SK-N-SH (cell line): ENCODE results near the gene INO80. TPM values are rescaled to one million over a fixed set of nuclear protein-coding genes. Genes with fewer than 3 reads are reported as not detected.

ENCODE experiments used
- CTCF ChIA-PET: fragments of 300-600, 350-600 bp; formaldehyde crosslinking; extraction: SDS; loops from one replicate; lab custom pipeline; 2021; lab: Yijun Ruan, JAX
- POLR2A ChIA-PET: fragments of 350-600 bp; sonication (Branson Sonifier 250); formaldehyde crosslinking; extraction: SDS; loops from one replicate; lab custom pipeline; 2020; ENCODE audit warnings: antibody characterized with exemption, inconsistent platforms; lab: Yijun Ruan, JAX
- DNase-seq: peaks from one replicate; pipeline ENCODE4 v3.0.0; 2012
- H2AFZ ChIP-seq: fragments of 200-600 bp; sonication (generic); 2 replicates; pipeline ENCODE4 v1.8.1; 2016; ENCODE audit warnings: antibody characterized with exemption, mild to moderate bottlenecking, low read depth
- H3F3A ChIP-seq: fragments of 200-600 bp; sonication (generic); replicated peaks from 2 replicates; pipeline ENCODE3; 2016; ENCODE audit warnings: antibody characterized with exemption, mild to moderate bottlenecking; ENCODE audit not compliant: insufficient read depth
- H3K27ac ChIP-seq, 2 experiments: fragments of 200-500 bp in 1 of 2; fragments of 200-600 bp in 1 of 2; sonication (Bioruptor generic) in 1 of 2; sonication (generic), shearing (Covaris generic) in 1 of 2; 2 replicates each; pipeline versions ENCODE4 v1.5.1 to v1.6.1; 2014 to 2016; ENCODE audit warnings: low read depth in 2 of 2, inconsistent platforms in 1 of 2, low read length in 1 of 2, mild to moderate bottlenecking in 1 of 2, mixed read lengths in 1 of 2
- H3K27me3 ChIP-seq: fragments of 200-600 bp; sonication (generic), shearing (Covaris generic); 2 replicates; pipeline ENCODE4 v1.6.1; 2016; ENCODE audit warnings: mixed run types; ENCODE audit not compliant: insufficient read depth
- H3K36me3 ChIP-seq, 2 experiments: fragments of 200-500 bp in 1 of 2; fragments of 200-600 bp in 1 of 2; sonication (Bioruptor generic) in 1 of 2; sonication (generic) in 1 of 2; replicated peaks in 1 of 2; 2 replicates each; pipeline versions ENCODE3 to v1.5.1; 2014 to 2016; ENCODE audit warnings: low read length in 1 of 2, mild to moderate bottlenecking in 1 of 2; ENCODE audit not compliant: insufficient read depth in 2 of 2, control insufficient read depth in 1 of 2
- H3K4me1 ChIP-seq, 2 experiments: fragments of 200-500 bp in 1 of 2; fragments of 200-600 bp in 1 of 2; sonication (Bioruptor generic) in 1 of 2; sonication (generic), shearing (Covaris generic) in 1 of 2; 2 replicates each; pipeline versions ENCODE4 v1.5.1 to v1.6.1; 2014 to 2016; ENCODE audit warnings: low read depth in 1 of 2, low read length in 1 of 2, mixed run types in 1 of 2; ENCODE audit not compliant: insufficient read depth in 2 of 2, control insufficient read depth in 1 of 2
- H3K4me2 ChIP-seq: fragments of 200-600 bp; sonication (generic), shearing (Covaris generic); 2 replicates; pipeline ENCODE4 v1.6.1; 2017; ENCODE audit warnings: mixed run types
- H3K4me3 ChIP-seq, 2 experiments: fragments of 200-500 bp in 1 of 2; fragments of 200-600 bp in 1 of 2; sonication (Bioruptor generic) in 1 of 2; sonication (generic), shearing (Covaris generic) in 1 of 2; 2 replicates each; pipeline versions ENCODE4 v1.5.1 to v1.8.1; 2014 to 2016; ENCODE audit warnings: low read depth in 2 of 2, inconsistent platforms in 1 of 2, low read length in 1 of 2, mild to moderate bottlenecking in 1 of 2, mixed read lengths in 1 of 2, moderate library complexity in 1 of 2
- H3K79me2 ChIP-seq: fragments of 200-600 bp; sonication (generic); 2 replicates; pipeline ENCODE4 v1.8.1; 2017; ENCODE audit warnings: mild to moderate bottlenecking; ENCODE audit not compliant: insufficient read depth
- H3K9ac ChIP-seq: fragments of 200-600 bp; sonication (generic); 2 replicates; pipeline ENCODE4 v1.6.1; 2017; ENCODE audit warnings: mixed run types
- H3K9me2 ChIP-seq: fragments of 200-600 bp; sonication (generic); 2 replicates; pipeline ENCODE4 v1.6.1; 2017; ENCODE audit warnings: mixed run types
- H3K9me3 ChIP-seq: fragments of 200-600 bp; sonication (generic); 2 replicates; pipeline ENCODE4 v1.6.1; 2017; ENCODE audit warnings: mixed run types, mild to moderate bottlenecking, moderate library complexity
- H4K20me1 ChIP-seq: fragments of 200-600 bp; sonication (generic); 2 replicates; pipeline ENCODE4 v1.6.1; 2017; ENCODE audit warnings: mild to moderate bottlenecking, mixed run types; ENCODE audit not compliant: insufficient read depth
- ELF1 ChIP-seq: IDR thresholded peaks from 2 replicates; pipeline ENCODE4 v1.4.0; 2012
- EZH2phosphoT487 ChIP-seq: fragments of 200-600 bp; sonication (generic); IDR thresholded peaks from 2 replicates; pipeline ENCODE4 v1.6.1; 2017; ENCODE audit warnings: low read depth, mixed run types, mild to moderate bottlenecking, antibody characterized with exemption, moderate library complexity, borderline replicate concordance
- FOXJ3 ChIP-seq: sonication (generic); formaldehyde crosslinking; IDR thresholded peaks from 2 replicates; pipeline ENCODE4 v1.5.1; 2020; ENCODE audit warnings: mild to moderate bottlenecking, missing genetic modification reagents
- GABPA ChIP-seq: IDR thresholded peaks from 2 replicates; pipeline ENCODE4 v1.4.0; 2012; ENCODE audit warnings: low read depth, mild to moderate bottlenecking
- JUND ChIP-seq: IDR thresholded peaks from 2 replicates; pipeline ENCODE4 v1.4.0; 2012
- MXI1 ChIP-seq: IDR thresholded peaks from 2 replicates; pipeline ENCODE4 v1.6.1; 2012; ENCODE audit warnings: mild to moderate bottlenecking, low read depth, low read length, improper control_type of control experiment
- NRF1 ChIP-seq: IDR thresholded peaks from 2 replicates; pipeline ENCODE4 v1.6.1; 2012; ENCODE audit warnings: low read depth, mild to moderate bottlenecking, low read length
- POLR2AphosphoS5 ChIP-seq: IDR thresholded peaks from 2 replicates; pipeline ENCODE4 v1.6.1; 2012; ENCODE audit warnings: low read depth, low read length
- RFX5 ChIP-seq: IDR thresholded peaks from 2 replicates; pipeline ENCODE4 v1.6.1; 2012; ENCODE audit warnings: mild to moderate bottlenecking, improper control_type of control experiment, low read length
- RXRA ChIP-seq: IDR thresholded peaks from 2 replicates; pipeline ENCODE4 v1.4.0; 2012; ENCODE audit warnings: low read depth, mild to moderate bottlenecking, borderline replicate concordance
- TEAD4 ChIP-seq: IDR thresholded peaks from 2 replicates; pipeline ENCODE4 v1.4.0; 2012; ENCODE audit warnings: mild to moderate bottlenecking, borderline replicate concordance; ENCODE audit not compliant: insufficient read depth
- YY1 ChIP-seq: IDR thresholded peaks from 2 replicates; pipeline ENCODE4 v1.4.0; 2012; ENCODE audit warnings: low read depth, mild to moderate bottlenecking
- WGBS: methylation state at CpG from one replicate; pipeline ENCODE4 v1.1.6; 2017; ENCODE audit warnings: low lambda C conversion rate; 5-methylcytosine and 5-hydroxymethylcytosine counted together
- polyA plus RNA-seq, 3 experiments: library from polyadenylated mRNA; depleted of rRNA; stranded (reverse); fragments of >200 nt; gene quantifications; 2 replicates each; pipeline ENCODE4 v1.2.3, GENCODE V29; 2012
- TF ChIP-seq, protein P1 (sequence below): IDR thresholded peaks from 2 replicates; pipeline ENCODE4 v1.4.0; 2012; ENCODE audit warnings: low read depth, borderline replicate concordance
- TF ChIP-seq, protein P2 (sequence below): IDR thresholded peaks from 2 replicates; pipeline ENCODE4 v1.4.0; 2012; ENCODE audit warnings: low read depth, borderline replicate concordance
- TF ChIP-seq, protein P3 (sequence below): fragments of 200-600 bp; sonication (generic); IDR thresholded peaks from 2 replicates; pipeline ENCODE4 v1.6.1; 2017; ENCODE audit warnings: antibody characterized with exemption, mild to moderate bottlenecking, moderate library complexity
- TF ChIP-seq, protein P4 (sequence below): IDR thresholded peaks from 2 replicates; pipeline ENCODE4; 2012

Gene INO80
- polyA plus RNA-seq, 1 of the 3 experiments (the other 2 are of a cell fraction) = 4.6 TPM

DNA sequence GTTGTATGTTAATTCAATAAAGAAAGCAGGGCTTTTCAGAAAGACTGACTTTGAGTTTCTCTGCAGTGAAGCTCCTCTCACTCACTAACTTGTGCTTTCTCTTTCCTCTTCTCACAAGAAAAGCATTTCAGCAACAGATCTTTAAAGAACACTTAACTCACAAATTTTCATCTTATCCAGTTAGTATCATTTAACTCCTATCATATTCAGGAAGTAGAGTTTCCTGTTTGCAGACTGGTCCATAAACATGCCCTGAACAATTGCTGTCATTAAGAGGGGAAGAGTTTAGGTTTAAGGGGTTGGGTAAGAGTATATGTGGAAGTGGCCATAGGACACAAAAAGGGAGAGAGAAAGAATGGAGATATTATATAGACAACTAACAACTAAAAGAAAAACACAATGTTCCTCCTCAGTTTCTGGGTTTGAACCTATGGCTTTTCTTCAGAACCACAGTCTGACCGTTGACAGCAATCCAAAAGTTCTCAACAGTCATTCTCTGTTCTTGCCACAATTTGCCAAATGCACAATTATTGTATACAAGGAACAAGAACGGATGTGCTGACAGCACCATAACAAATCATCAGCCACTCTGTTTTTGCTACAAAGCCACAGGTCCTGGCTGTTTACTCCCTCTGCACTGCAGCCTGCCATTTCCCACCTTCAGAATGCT, 98.9 kb downstream of the INO80 start:
- Histone ChIP-seq H4K20me1 (no peaks in the 10 kb centered on the region; the same call in 1 of the 2 replicates), H3K36me3 (peaks cover 52 to 77% of the 10 kb centered on the region in 2 experiments), H3K27ac (no peak overlapping the region), H3K9me3 (no peaks in the 10 kb centered on the region), H3K9me2 (no peaks in the 10 kb centered on the region), H3K4me3 (no peak overlapping the region), H2AFZ (no peak overlapping the region), H3K27me3 (no peaks in the 10 kb centered on the region), H3K4me1 (peaks cover 2 to 11% of the 10 kb centered on the region in 2 experiments; a peak in 2 of 4 replicates), H3F3A (no peaks in the 10 kb centered on the region), H3K9ac (no peak overlapping the region), H3K4me2 (no peak overlapping the region), H3K79me2 (no peaks in the 10 kb centered on the region)
- 96% methylated on average over 2 of the region's 2 CpGs for WGBS
- TF ChIP-seq FOXJ3 (CRISPR knock-in tag) = no peak
- no peak for TF ChIP-seq ELF1
- no peak for TF ChIP-seq RFX5
- TF ChIP-seq, protein P1, sequence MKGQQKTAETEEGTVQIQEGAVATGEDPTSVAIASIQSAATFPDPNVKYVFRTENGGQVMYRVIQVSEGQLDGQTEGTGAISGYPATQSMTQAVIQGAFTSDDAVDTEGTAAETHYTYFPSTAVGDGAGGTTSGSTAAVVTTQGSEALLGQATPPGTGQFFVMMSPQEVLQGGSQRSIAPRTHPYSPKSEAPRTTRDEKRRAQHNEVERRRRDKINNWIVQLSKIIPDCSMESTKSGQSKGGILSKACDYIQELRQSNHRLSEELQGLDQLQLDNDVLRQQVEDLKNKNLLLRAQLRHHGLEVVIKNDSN = no peak
- TF ChIP-seq, protein P2, sequence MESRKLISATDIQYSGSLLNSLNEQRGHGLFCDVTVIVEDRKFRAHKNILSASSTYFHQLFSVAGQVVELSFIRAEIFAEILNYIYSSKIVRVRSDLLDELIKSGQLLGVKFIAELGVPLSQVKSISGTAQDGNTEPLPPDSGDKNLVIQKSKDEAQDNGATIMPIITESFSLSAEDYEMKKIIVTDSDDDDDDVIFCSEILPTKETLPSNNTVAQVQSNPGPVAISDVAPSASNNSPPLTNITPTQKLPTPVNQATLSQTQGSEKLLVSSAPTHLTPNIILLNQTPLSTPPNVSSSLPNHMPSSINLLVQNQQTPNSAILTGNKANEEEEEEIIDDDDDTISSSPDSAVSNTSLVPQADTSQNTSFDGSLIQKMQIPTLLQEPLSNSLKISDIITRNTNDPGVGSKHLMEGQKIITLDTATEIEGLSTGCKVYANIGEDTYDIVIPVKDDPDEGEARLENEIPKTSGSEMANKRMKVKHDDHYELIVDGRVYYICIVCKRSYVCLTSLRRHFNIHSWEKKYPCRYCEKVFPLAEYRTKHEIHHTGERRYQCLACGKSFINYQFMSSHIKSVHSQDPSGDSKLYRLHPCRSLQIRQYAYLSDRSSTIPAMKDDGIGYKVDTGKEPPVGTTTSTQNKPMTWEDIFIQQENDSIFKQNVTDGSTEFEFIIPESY = no peak
- TF ChIP-seq, protein P3, sequence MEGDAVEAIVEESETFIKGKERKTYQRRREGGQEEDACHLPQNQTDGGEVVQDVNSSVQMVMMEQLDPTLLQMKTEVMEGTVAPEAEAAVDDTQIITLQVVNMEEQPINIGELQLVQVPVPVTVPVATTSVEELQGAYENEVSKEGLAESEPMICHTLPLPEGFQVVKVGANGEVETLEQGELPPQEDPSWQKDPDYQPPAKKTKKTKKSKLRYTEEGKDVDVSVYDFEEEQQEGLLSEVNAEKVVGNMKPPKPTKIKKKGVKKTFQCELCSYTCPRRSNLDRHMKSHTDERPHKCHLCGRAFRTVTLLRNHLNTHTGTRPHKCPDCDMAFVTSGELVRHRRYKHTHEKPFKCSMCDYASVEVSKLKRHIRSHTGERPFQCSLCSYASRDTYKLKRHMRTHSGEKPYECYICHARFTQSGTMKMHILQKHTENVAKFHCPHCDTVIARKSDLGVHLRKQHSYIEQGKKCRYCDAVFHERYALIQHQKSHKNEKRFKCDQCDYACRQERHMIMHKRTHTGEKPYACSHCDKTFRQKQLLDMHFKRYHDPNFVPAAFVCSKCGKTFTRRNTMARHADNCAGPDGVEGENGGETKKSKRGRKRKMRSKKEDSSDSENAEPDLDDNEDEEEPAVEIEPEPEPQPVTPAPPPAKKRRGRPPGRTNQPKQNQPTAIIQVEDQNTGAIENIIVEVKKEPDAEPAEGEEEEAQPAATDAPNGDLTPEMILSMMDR = no peak
- no peak for TF ChIP-seq NRF1
- ChIA-PET CTCF (interaction anchor here (0.9 to 15.7 kb wide), 5 partner anchors 13 to 113 kb away, joined by 3 to 324 read pairs (median 5); no protein-coding TSS in a partner anchor), POLR2A (no interaction called here)
- no peak for DNase-seq

DNA sequence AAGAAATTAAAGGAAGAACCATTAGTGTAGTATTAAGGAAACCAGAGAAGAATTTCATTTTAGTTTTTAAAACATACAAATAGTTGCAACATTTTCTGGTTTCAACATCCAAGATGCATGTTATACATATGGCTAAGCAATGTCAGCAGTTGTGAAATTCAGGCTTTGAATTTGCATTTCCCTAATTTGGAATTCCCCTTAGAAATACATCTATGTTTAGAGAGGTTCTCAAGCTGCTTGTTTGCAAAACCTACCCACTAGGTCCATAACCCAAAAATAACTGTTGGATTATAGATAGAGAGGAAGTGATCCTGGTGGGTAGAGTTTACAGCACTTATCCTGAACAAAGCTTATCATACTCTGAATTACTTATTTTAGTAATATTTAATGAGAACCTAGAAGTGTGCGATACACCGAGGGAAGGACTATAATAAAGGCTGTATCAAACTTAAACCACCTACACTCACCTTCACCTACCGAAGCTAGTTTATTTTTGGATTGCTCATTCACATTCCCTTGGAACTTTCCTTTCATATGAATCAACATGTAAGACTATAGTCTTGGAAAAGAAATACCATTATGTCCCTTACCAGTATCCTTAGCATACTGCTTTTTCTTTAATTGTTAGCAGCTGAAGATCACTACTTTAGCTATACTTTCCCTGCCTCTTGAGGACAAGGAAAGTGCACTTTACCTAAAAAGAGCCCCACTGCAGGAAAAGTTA, 102.2 kb downstream of the INO80 start:
- no peak overlapping the region for H3K4me3 ChIP-seq
- H3K27me3 ChIP-seq = no peaks in the 10 kb centered on the region
- no peak for DNase-seq
- H2AFZ ChIP-seq = no peak overlapping the region
- no peaks in the 10 kb centered on the region for H3K9me2 ChIP-seq
- H3F3A ChIP-seq = no peaks in the 10 kb centered on the region
- H3K79me2 ChIP-seq = peaks cover 3% of the 10 kb centered on the region; the same call in 1 of the 2 replicates
- WGBS = 97% methylated on average over 3 of the region's 3 CpGs
- H3K27ac ChIP-seq = no peak overlapping the region
- no peak overlapping the region for H3K9ac ChIP-seq
- no peak overlapping the region for H3K4me2 ChIP-seq
- peaks cover 3 to 23% of the 10 kb centered on the region in 2 experiments for H3K4me1 ChIP-seq
- peaks cover 45 to 57% of the 10 kb centered on the region in 2 experiments for H3K36me3 ChIP-seq
- H4K20me1 ChIP-seq = peaks cover 5% of the 10 kb centered on the region; the same call in 1 of the 2 replicates
- no peaks in the 10 kb centered on the region for H3K9me3 ChIP-seq
- POLR2A ChIA-PET = no interaction called here
- CTCF ChIA-PET = interaction anchor here (0.7 to 2.4 kb wide), 5 partner anchors 9 to 119 kb away, joined by 3 to 8 read pairs (median 5); partner anchors contain the start of gene VPS18
- TF ChIP-seq, protein P4, sequence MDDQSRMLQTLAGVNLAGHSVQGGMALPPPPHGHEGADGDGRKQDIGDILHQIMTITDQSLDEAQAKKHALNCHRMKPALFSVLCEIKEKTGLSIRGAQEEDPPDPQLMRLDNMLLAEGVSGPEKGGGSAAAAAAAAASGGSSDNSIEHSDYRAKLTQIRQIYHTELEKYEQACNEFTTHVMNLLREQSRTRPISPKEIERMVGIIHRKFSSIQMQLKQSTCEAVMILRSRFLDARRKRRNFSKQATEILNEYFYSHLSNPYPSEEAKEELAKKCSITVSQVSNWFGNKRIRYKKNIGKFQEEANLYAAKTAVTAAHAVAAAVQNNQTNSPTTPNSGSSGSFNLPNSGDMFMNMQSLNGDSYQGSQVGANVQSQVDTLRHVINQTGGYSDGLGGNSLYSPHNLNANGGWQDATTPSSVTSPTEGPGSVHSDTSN = no peak
- TF ChIP-seq TEAD4 = no peak
- TF ChIP-seq YY1 = no peak
- TF ChIP-seq GABPA = no peak
- TF ChIP-seq ELF1 = no peak
- TF ChIP-seq POLR2AphosphoS5 = no peak
- TF ChIP-seq, protein P1 = no peak
- no peak for TF ChIP-seq JUND
- no peak for TF ChIP-seq MXI1
- TF ChIP-seq, protein P3 = no peak
- TF ChIP-seq RXRA = no peak
- TF ChIP-seq EZH2phosphoT487 = no peak
